CD14-positive monocyte (primary cell): ENCODE results near the gene NID2. TPM values are rescaled to one million over a fixed set of nuclear protein-coding genes. Genes with fewer than 3 reads are reported as not detected.

ENCODE experiments used
- DNase-seq, 3 donors: peaks; one replicate each; pipeline ENCODE4 v3.0.0-alpha.2; 2011 to 2022
- H2AFZ ChIP-seq: 2 replicates; pipeline ENCODE4 v1.6.0; 2012; ENCODE audit warnings: mild to moderate bottlenecking, low read depth, low read length, inconsistent platforms; ENCODE audit not compliant: insufficient read depth, poor library complexity, severe bottlenecking
- H3K27ac ChIP-seq, 2 donors: 1 replicate in 1 of 2; 2 replicates in 1 of 2; pipeline ENCODE4 v1.5.1; 2012 to 2013; ENCODE audit warnings: low read length in 2 of 2, control low read depth in 1 of 2, inconsistent platforms in 1 of 2, low read depth in 1 of 2, mild to moderate bottlenecking in 1 of 2
- H3K27me3 ChIP-seq, 2 donors: one replicate each; pipeline versions ENCODE4 v1.6.0 to v1.6.1; 2011 to 2013; ENCODE audit warnings: low read length in 2 of 2; ENCODE audit not compliant: control insufficient read depth in 2 of 2, insufficient read depth in 2 of 2
- H3K36me3 ChIP-seq, 2 donors: replicated peaks in 1 of 2; 1 replicate in 1 of 2; 2 replicates in 1 of 2; pipeline versions ENCODE4 v1.5.1 to v1.6.1; 2012 to 2013; ENCODE audit warnings: low read length in 2 of 2, control low read depth in 1 of 2, inconsistent platforms in 1 of 2, mild to moderate bottlenecking in 1 of 2; ENCODE audit not compliant: insufficient read depth in 2 of 2, control insufficient read depth in 1 of 2
- H3K4me1 ChIP-seq, 2 donors: 1 replicate in 1 of 2; 2 replicates in 1 of 2; pipeline versions ENCODE4 v1.5.1 to v1.6.1; 2012 to 2013; ENCODE audit warnings: low read length in 2 of 2, control low read depth in 1 of 2, inconsistent platforms in 1 of 2, mild to moderate bottlenecking in 1 of 2, moderate library complexity in 1 of 2; ENCODE audit not compliant: insufficient read depth in 2 of 2, control insufficient read depth in 1 of 2
- H3K4me2 ChIP-seq: replicated peaks from 2 replicates; pipeline ENCODE3; 2012; ENCODE audit warnings: low read length, moderate library complexity, mild to moderate bottlenecking; ENCODE audit not compliant: poor library complexity, severe bottlenecking; ENCODE audit errors: extremely low read depth
- H3K4me3 ChIP-seq, 3 experiments: fragments of 200-600 bp in 1 of 3; sonication (generic) in 1 of 3; replicated peaks in 1 of 3; 1 replicate in 2 of 3; 2 replicates in 1 of 3; pipeline ENCODE4 v1.5.1; 2011 to 2013; ENCODE audit warnings: low read length in 3 of 3, mild to moderate bottlenecking in 3 of 3, control low read depth in 2 of 3, low read depth in 2 of 3, inconsistent platforms in 1 of 3, moderate library complexity in 1 of 3
- H3K79me2 ChIP-seq: 2 replicates; pipeline ENCODE4 v1.6.0; 2012; ENCODE audit warnings: mild to moderate bottlenecking, control low read depth, inconsistent platforms, low read length, moderate library complexity; ENCODE audit not compliant: insufficient read depth
- H3K9ac ChIP-seq: 2 replicates; pipeline ENCODE4 v1.6.0; 2017; ENCODE audit warnings: low read length, mild to moderate bottlenecking; ENCODE audit not compliant: insufficient read depth, poor library complexity, severe bottlenecking
- H3K9me3 ChIP-seq, 2 donors: replicated peaks in 1 of 2; 1 replicate in 1 of 2; 2 replicates in 1 of 2; pipeline versions ENCODE4 v1.5.1 to v1.6.1; 2012 to 2013; ENCODE audit warnings: low read length in 2 of 2, control low read depth in 1 of 2; ENCODE audit not compliant: control insufficient read depth in 1 of 2, insufficient read depth in 1 of 2
- H4K20me1 ChIP-seq: 2 replicates; pipeline ENCODE4 v1.6.0; 2012; ENCODE audit warnings: mild to moderate bottlenecking, low read length, control low read depth, moderate library complexity; ENCODE audit not compliant: insufficient read depth
- H3K27ac Mint-ChIP-seq, 7 donors: one replicate each; pipeline ENCODE4 v1.8.0; 2020; ENCODE audit warnings: mild to moderate bottlenecking in 7 of 7, mixed read lengths in 7 of 7, moderate library complexity in 6 of 7, inconsistent platforms in 2 of 7
- H3K27me3 Mint-ChIP-seq, 3 donors: one replicate each; pipeline ENCODE4 v1.8.0; 2021 to 2022; ENCODE audit warnings: low read depth in 3 of 3, mild to moderate bottlenecking in 3 of 3, mixed read lengths in 3 of 3, moderate library complexity in 3 of 3, inconsistent platforms in 1 of 3
- H3K36me3 Mint-ChIP-seq, 2 donors: one replicate each; pipeline ENCODE4 v1.8.0; 2020; ENCODE audit warnings: mixed read lengths in 2 of 2, inconsistent platforms in 1 of 2, mild to moderate bottlenecking in 1 of 2
- H3K4me1 Mint-ChIP-seq: one replicate; pipeline ENCODE4 v1.8.0; 2020; ENCODE audit warnings: mild to moderate bottlenecking, mixed read lengths
- H3K4me3 Mint-ChIP-seq, 2 donors: one replicate each; pipeline ENCODE4 v1.8.0; 2020; ENCODE audit warnings: mild to moderate bottlenecking in 2 of 2, mixed read lengths in 2 of 2, moderate library complexity in 1 of 2
- H3K9me3 Mint-ChIP-seq, 7 donors: one replicate each; pipeline ENCODE4 v1.8.0; 2020 to 2022; ENCODE audit warnings: mixed read lengths in 7 of 7, mild to moderate bottlenecking in 6 of 7, moderate library complexity in 6 of 7, inconsistent platforms in 2 of 7
- CTCF ChIP-seq: fragments of 200-600 bp; IDR thresholded peaks from one replicate; pipeline ENCODE4 v1.8.0; 2022; ENCODE audit warnings: antibody characterized with exemption, mild to moderate bottlenecking
- WGBS: methylation state at CpG from one replicate; pipeline ENCODE4 v1.1.5; 2013; ENCODE audit warnings: missing lambda C conversion rate; ENCODE audit not compliant: insufficient coverage; 5-methylcytosine and 5-hydroxymethylcytosine counted together
- intact Hi-C, 2 donors: fragments of 100-400 bp; cut with micrococcal nuclease; formaldehyde crosslinking; loops; one replicate each; pipeline versions ENCODE4 v1.15.0 to v1.15.1; 2023
- polyA plus RNA-seq, 3 donors: library from polyadenylated mRNA; depleted of rRNA in 1 of 3; unstranded in 2 of 3; stranded (reverse) in 1 of 3; fragments of 300-500 nt in 2 of 3; fragments of >200 nt in 1 of 3; fragmentation: Illumina TruSeq in 2 of 3; gene quantifications; 1 replicate in 2 of 3; 2 replicates in 1 of 3; pipeline ENCODE4 v1.2.3, GENCODE V29; 2012 to 2021

The NID2 gene
- polyA plus RNA-seq, 3 donors = not detected

GRCh38 chr14:52043690-52044089 lies 25.2 kb downstream of the NID2 start:
- WGBS = no CpG with 5 or more reads among the region's 5 CpGs
- no peaks in the 10 kb centered on the region for H4K20me1 ChIP-seq
- Mint-ChIP-seq H3K4me3 (peak overlapping the region in 1 of 2 donors; percentile 2), H3K4me1 (no peaks in the 10 kb centered on the region), H3K27me3 (peaks cover 0 to 7% (median 6%) of the 10 kb centered on the region in 3 donors), H3K36me3 (no peaks in the 10 kb centered on the region), H3K27ac (no peak overlapping the region), H3K9me3 (peaks cover 0 to 1% (median 0%) of the 10 kb centered on the region in 7 donors)
- H3K4me3 ChIP-seq = no peak overlapping the region
- H3K9ac ChIP-seq = no peak overlapping the region
- no peaks in the 10 kb centered on the region for H3K79me2 ChIP-seq
- no peaks in the 10 kb centered on the region for H3K36me3 ChIP-seq
- H2AFZ ChIP-seq = no peak overlapping the region
- intact Hi-C loops = no loop called here
- no peak overlapping the region for H3K27ac ChIP-seq
- H3K4me2 ChIP-seq = no peak overlapping the region
- DNase-seq = no peak
- no peaks in the 10 kb centered on the region for H3K27me3 ChIP-seq
- TF ChIP-seq CTCF = peak; percentile 55
- no peaks in the 10 kb centered on the region for H3K9me3 ChIP-seq
- H3K4me1 ChIP-seq = no peaks in the 10 kb centered on the region

GRCh38 chr14:52042371-52043289 lies 26.2 kb downstream of the NID2 start:
- Histone ChIP-seq H3K4me3 (no peak overlapping the region), H2AFZ (no peak overlapping the region), H3K27me3 (no peaks in the 10 kb centered on the region), H3K9me3 (no peaks in the 10 kb centered on the region), H3K4me1 (no peaks in the 10 kb centered on the region), H4K20me1 (no peaks in the 10 kb centered on the region), H3K36me3 (no peaks in the 10 kb centered on the region), H3K79me2 (no peaks in the 10 kb centered on the region), H3K9ac (no peak overlapping the region), H3K4me2 (no peak overlapping the region), H3K27ac (no peak overlapping the region)
- Mint-ChIP-seq H3K27ac (no peak overlapping the region), H3K36me3 (no peaks in the 10 kb centered on the region), H3K4me3 (no peak overlapping the region), H3K27me3 (peaks cover 0 to 7% (median 6%) of the 10 kb centered on the region in 3 donors), H3K9me3 (peaks cover 0 to 1% (median 0%) of the 10 kb centered on the region in 7 donors), H3K4me1 (no peaks in the 10 kb centered on the region)
- intact Hi-C loops = no loop called here
- 88% methylated on average over 8 of the region's 8 CpGs for WGBS
- no peak for DNase-seq
- TF ChIP-seq CTCF = no peak
